IMR-90 (cell line): ENCODE measurements around the gene CFAP161. TPM values are rescaled to one million over a fixed set of nuclear protein-coding genes. Genes with fewer than 3 reads are reported as not detected.

Source experiments
- ATAC-seq: fragments of 200-7000 bp; cut with Tn5 transposase; 2 replicates; pipeline ENCODE4 v1.9.1; 2020; ENCODE audit warnings: low read depth, mild to moderate bottlenecking, moderate library complexity
- BruUV-seq: library from RNA; stranded (reverse); fragments of 400-500 nt; replicated peaks from 2 replicates; lab custom pipeline; 2021; lab: Mats Ljungman, UMichigan
- CTCF ChIA-PET: fragments of 300-600 bp; formaldehyde crosslinking; extraction: SDS; loops from one replicate; lab custom pipeline; 2021; ENCODE audit warnings: antibody characterized with exemption; lab: Yijun Ruan, JAX
- POLR2A ChIA-PET: fragments of 300-600 bp; sonication (Branson Sonifier 250); formaldehyde crosslinking; loops from one replicate; lab custom pipeline; 2022; ENCODE audit warnings: antibody characterized with exemption; ENCODE audit not compliant: unreplicated experiment; lab: Charles Lee
- DNase-seq: peaks from one replicate; pipeline ENCODE4 v3.0.0; 2013
- H2AFZ ChIP-seq: replicated peaks from 2 replicates; pipeline ENCODE3; 2013; ENCODE audit warnings: low read length, mild to moderate bottlenecking; ENCODE audit not compliant: poor library complexity
- H2AK5ac ChIP-seq: 2 replicates; pipeline ENCODE4 v1.6.1; 2013; ENCODE audit warnings: low read depth, low read length, inconsistent platforms
- H2AK9ac ChIP-seq: replicated peaks from 2 replicates; pipeline ENCODE3; 2013; ENCODE audit warnings: mild to moderate bottlenecking, low read depth, low read length, moderate library complexity; ENCODE audit not compliant: poor library complexity
- H2BK120ac ChIP-seq: 2 replicates; pipeline ENCODE4 v1.6.1; 2013; ENCODE audit warnings: low read depth, low read length, inconsistent platforms
- H2BK15ac ChIP-seq: 3 replicates; pipeline ENCODE4 v1.6.1; 2013; ENCODE audit warnings: low read depth, low read length, inconsistent platforms
- H2BK20ac ChIP-seq: 2 replicates; pipeline ENCODE4 v1.6.1; 2013; ENCODE audit warnings: low read depth, mild to moderate bottlenecking, inconsistent platforms, low read length, moderate library complexity
- H2BK5ac ChIP-seq: 2 replicates; pipeline ENCODE4 v1.6.1; 2013; ENCODE audit warnings: mild to moderate bottlenecking, low read depth, low read length, inconsistent platforms; ENCODE audit not compliant: poor library complexity, severe bottlenecking
- H3K14ac ChIP-seq: replicated peaks from 2 replicates; pipeline ENCODE4 v1.6.1; 2013; ENCODE audit warnings: low read depth, low read length, inconsistent platforms
- H3K18ac ChIP-seq: 2 replicates; pipeline ENCODE4 v1.6.1; 2013; ENCODE audit warnings: low read depth, low read length, control low read depth
- H3K23ac ChIP-seq: 2 replicates; pipeline ENCODE4 v1.6.1; 2013; ENCODE audit warnings: low read depth, low read length, inconsistent platforms
- H3K27ac ChIP-seq: 2 replicates; pipeline ENCODE4 v1.5.1; 2013; ENCODE audit warnings: mild to moderate bottlenecking, control low read depth, low read length; ENCODE audit not compliant: insufficient read depth
- H3K27me3 ChIP-seq: 2 replicates; pipeline ENCODE4 v1.6.1; 2013; ENCODE audit warnings: low read length; ENCODE audit not compliant: control insufficient read depth, insufficient read depth
- H3K36me3 ChIP-seq: 2 replicates; pipeline ENCODE4 v1.6.1; 2013; ENCODE audit warnings: low read length, mixed read lengths; ENCODE audit not compliant: control insufficient read depth, insufficient read depth
- H3K4ac ChIP-seq: 2 replicates; pipeline ENCODE4 v1.6.1; 2013; ENCODE audit warnings: low read depth, low read length, inconsistent platforms
- H3K4me1 ChIP-seq: 2 replicates; pipeline ENCODE4 v1.6.1; 2013; ENCODE audit warnings: low read length, mixed read lengths; ENCODE audit not compliant: control insufficient read depth, insufficient read depth
- H3K4me2 ChIP-seq: 2 replicates; pipeline ENCODE4 v1.6.1; 2013; ENCODE audit warnings: low read depth, mild to moderate bottlenecking, control low read depth, low read length, moderate library complexity
- H3K4me3 ChIP-seq: 2 replicates; pipeline ENCODE4 v1.5.1; 2013; ENCODE audit warnings: low read depth, mild to moderate bottlenecking, control low read depth, low read length, moderate library complexity; ENCODE audit not compliant: insufficient read depth
- H3K56ac ChIP-seq: 2 replicates; pipeline ENCODE4 v1.6.1; 2013; ENCODE audit warnings: low read length, inconsistent platforms; ENCODE audit not compliant: insufficient read depth; ENCODE audit errors: extremely low read depth
- H3K79me1 ChIP-seq, 2 experiments: 2 replicates each; pipeline ENCODE4 v1.6.1; 2013; ENCODE audit warnings: low read length in 2 of 2, inconsistent platforms in 1 of 2, low read depth in 1 of 2
- H3K9ac ChIP-seq: 2 replicates; pipeline ENCODE4 v1.6.1; 2013; ENCODE audit warnings: low read depth, low read length, control low read depth
- H3K9me1 ChIP-seq: 2 replicates; pipeline ENCODE4 v1.6.1; 2013; ENCODE audit warnings: low read length, inconsistent platforms; ENCODE audit not compliant: insufficient read depth
- H3K9me3 ChIP-seq: 2 replicates; pipeline ENCODE4 v1.6.1; 2013; ENCODE audit warnings: low read length; ENCODE audit not compliant: control insufficient read depth, insufficient read depth
- H4K20me1 ChIP-seq: 2 replicates; pipeline ENCODE4 v1.6.1; 2013; ENCODE audit warnings: low read length, inconsistent platforms; ENCODE audit not compliant: insufficient read depth
- H4K5ac ChIP-seq: 2 replicates; pipeline ENCODE4 v1.6.1; 2013; ENCODE audit warnings: mild to moderate bottlenecking, low read depth, low read length, control low read depth
- H4K8ac ChIP-seq, 2 experiments: 2 replicates each; pipeline ENCODE4 v1.6.1; 2013; ENCODE audit warnings: low read depth in 2 of 2, low read length in 2 of 2, control low read depth in 1 of 2, inconsistent platforms in 1 of 2
- H4K91ac ChIP-seq: 2 replicates; pipeline ENCODE4 v1.6.1; 2013; ENCODE audit warnings: low read depth, low read length, inconsistent platforms; ENCODE audit not compliant: insufficient read depth
- BHLHE40 ChIP-seq: fragments of 150-350 bp; IDR thresholded peaks from 2 replicates; pipeline ENCODE4 v1.6.1; 2016; ENCODE audit warnings: mild to moderate bottlenecking, low read depth, low read length
- CEBPB ChIP-seq: IDR thresholded peaks from 2 replicates; pipeline ENCODE4 v1.6.1; 2012; ENCODE audit warnings: low read depth, low read length, improper control_type of control experiment
- CHD1 ChIP-seq: IDR thresholded peaks from 2 replicates; pipeline ENCODE4 v1.6.1; 2012; ENCODE audit warnings: low read depth, low read length, improper control_type of control experiment
- CTCF ChIP-seq: conservative IDR thresholded peaks from 2 replicates; pipeline ENCODE4 v1.5.1; 2012; ENCODE audit warnings: mild to moderate bottlenecking, low read depth, low read length, improper control_type of control experiment
- ELK1 ChIP-seq: fragments of 150-350 bp; IDR thresholded peaks from 2 replicates; pipeline ENCODE4 v1.6.1; 2016; ENCODE audit warnings: low read depth, mild to moderate bottlenecking, low read length, moderate library complexity, borderline replicate concordance
- FOS ChIP-seq: fragments of 150-350 bp; IDR thresholded peaks from 2 replicates; pipeline ENCODE4 v1.6.1; 2016; ENCODE audit warnings: low read depth, low read length
- MAFK ChIP-seq: IDR thresholded peaks from 2 replicates; pipeline ENCODE4 v1.6.1; 2012; ENCODE audit warnings: low read depth, low read length, improper control_type of control experiment
- NFE2L2 ChIP-seq: fragments of 150-350 bp; IDR thresholded peaks from 2 replicates; pipeline ENCODE4 v1.6.1; 2016; ENCODE audit warnings: low read depth, mild to moderate bottlenecking, low read length
- POLR2A ChIP-seq: IDR thresholded peaks from 2 replicates; pipeline ENCODE4 v1.6.1; 2012; ENCODE audit warnings: mild to moderate bottlenecking, low read depth, low read length
- RAD21 ChIP-seq: IDR thresholded peaks from 2 replicates; pipeline ENCODE4 v1.6.1; 2012; ENCODE audit warnings: low read length, improper control_type of control experiment
- RCOR1 ChIP-seq: IDR thresholded peaks from 2 replicates; pipeline ENCODE4 v1.6.1; 2012; ENCODE audit warnings: mild to moderate bottlenecking, low read length, improper control_type of control experiment; ENCODE audit not compliant: insufficient replicate concordance
- RFX5 ChIP-seq: IDR thresholded peaks from 2 replicates; pipeline ENCODE4 v1.8.0; 2012; ENCODE audit warnings: low read depth, mild to moderate bottlenecking, low read length, moderate library complexity
- SMC3 ChIP-seq: fragments of 150-350 bp; IDR thresholded peaks from 2 replicates; pipeline ENCODE4 v1.6.1; 2016; ENCODE audit warnings: low read depth, mild to moderate bottlenecking, antibody characterized with exemption, low read length, moderate library complexity
- USF2 ChIP-seq: fragments of 150-350 bp; IDR thresholded peaks from 2 replicates; pipeline ENCODE4 v1.6.1; 2017; ENCODE audit warnings: mild to moderate bottlenecking, antibody characterized with exemption, low read length, low read depth
- WGBS, 2 experiments: methylation state at CpG; one replicate each; pipeline versions ENCODE4 v1.1.5 to v1.1.7; 2013; ENCODE audit warnings: missing lambda C conversion rate in 2 of 2; ENCODE audit not compliant: insufficient read length in 1 of 2; ENCODE audit errors: extremely low coverage in 2 of 2; 5-methylcytosine and 5-hydroxymethylcytosine counted together
- dilution Hi-C: fragments of 300-500 bp; cut with HindIII; formaldehyde crosslinking; loops from one replicate; pipeline ENCODE4 v1.14.3; 2018; ENCODE audit warnings: low sequenced_read_pairs; ENCODE audit not compliant: unreplicated experiment
- in situ Hi-C: fragments of 300-500 bp; cut with MboI; formaldehyde crosslinking; loops from 3 replicates; pipeline ENCODE4 v1.14.3; 2019; ENCODE audit warnings: low sequenced_read_pairs, inconsistent platforms, mixed read lengths
- intact Hi-C: fragments of 100-400 bp; cut with micrococcal nuclease; formaldehyde crosslinking; loops from 2 replicates; pipeline ENCODE4 v1.10.0; 2022
- polyA plus RNA-seq, 3 experiments: library from polyadenylated mRNA; depleted of rRNA; stranded (reverse); fragments of >200 nt; gene quantifications; 2 replicates each; pipeline ENCODE4 v1.2.3, GENCODE V29; 2012; ENCODE audit warnings: low replicate concordance in 1 of 3
- total RNA-seq: library from RNA; depleted of rRNA; stranded (reverse); fragments of >200 nt; gene quantifications from 2 replicates; pipeline ENCODE4 v1.2.3, GENCODE V29; 2012

The CFAP161 gene
- total and polyA plus RNA-seq, 2 of the 4 experiments (the other 2 are of a cell fraction), result not detected

- H4K20me1 ChIP-seq, result no peaks in the 10 kb centered on the region
- H2BK5ac ChIP-seq, result no peak overlapping the region
- DNase-seq, result no peak
- H2AFZ ChIP-seq, result no peak overlapping the region
- H3K4me3 ChIP-seq, result no peak overlapping the region
- H3K56ac ChIP-seq, result no peak overlapping the region
- H3K4ac ChIP-seq, result no peak overlapping the region
- H3K27ac ChIP-seq, result no peak overlapping the region
- H2AK9ac ChIP-seq, result no peak overlapping the region
- H3K14ac ChIP-seq, result no peak overlapping the region
- no peak overlapping the region for H3K9ac ChIP-seq
- ATAC-seq, result no peak
- no peak overlapping the region for H2BK15ac ChIP-seq
- peaks cover 8% of the 10 kb centered on the region for H3K27me3 ChIP-seq
- dilution Hi-C loops (no loop called here), intact Hi-C loops (no loop called here), in situ Hi-C loops (no loop called here)
- no peak overlapping the region for H2BK120ac ChIP-seq
- H4K5ac ChIP-seq, result no peak overlapping the region
- no peaks in the 10 kb centered on the region for H3K9me3 ChIP-seq
- POLR2A ChIA-PET, result no interaction called here
- H3K23ac ChIP-seq, result no peak overlapping the region
- H3K4me1 ChIP-seq, result no peaks in the 10 kb centered on the region
- no peaks in the 10 kb centered on the region for H3K9me1 ChIP-seq
- H3K79me1 ChIP-seq, result no peaks in the 10 kb centered on the region
- no peak overlapping the region for H4K91ac ChIP-seq
- CTCF ChIA-PET, result no interaction called here
- WGBS, 2 experiments, result 80% methylated on average over 2 of the region's 4 CpGs; no CpG with 5 or more reads in 1 of the 2 experiments
- H2BK20ac ChIP-seq, result no peak overlapping the region
- no peak overlapping the region for H4K8ac ChIP-seq
- no peak overlapping the region for H2AK5ac ChIP-seq
- no TSS peak for BruUV-seq
- no peak overlapping the region for H3K4me2 ChIP-seq
- TF ChIP-seq RFX5 (no peak), MAFK (no peak), BHLHE40 (no peak), NFE2L2 (no peak), CHD1 (no peak), USF2 (no peak), RCOR1 (no peak), CEBPB (no peak), POLR2A (no peak), ELK1 (no peak), FOS (no peak), RAD21 (no peak), SMC3 (no peak), CTCF (no peak)
- no peaks in the 10 kb centered on the region for H3K36me3 ChIP-seq
- no peak overlapping the region for H3K18ac ChIP-seq
Observed at GRCh38 chr15:81084716-81085115, 49.4 kb upstream of the CFAP161 start.
